MM.1S (cell line): ENCODE data around the gene CERS6.

Source experiments
- CTCF ChIP-seq: fragments of 300-600 bp; sonication (generic); IDR thresholded peaks from 2 replicates; pipeline ENCODE4 v1.5.1; 2016; ENCODE audit warnings: antibody characterized with exemption, low read length, mixed read lengths
- EZH2 ChIP-seq: fragments of 300-600 bp; sonication (generic); optimal IDR thresholded peaks from 2 replicates; pipeline ENCODE3; 2017; ENCODE audit warnings: low read depth, mild to moderate bottlenecking, antibody characterized with exemption, low read length, mixed read lengths

- TF ChIP-seq EZH2 (no peak), CTCF (no peak)
Measured at GRCh38 chr2:168775837-168776236, 319.8 kb downstream of the CERS6 start.
